A172 (cell line): ENCODE data around the gene DNAJB2. TPM values are rescaled to one million over a fixed set of nuclear protein-coding genes. Genes with fewer than 3 reads are reported as not detected.
"Not testable (repeated sequence)": the region's sequence is repeated elsewhere in the genome, so short reads cannot be mapped to it uniquely, and the experiment has no call there.

Source experiments
- DNase-seq: peaks from one replicate; pipeline ENCODE4 v3.0.0-alpha.2; 2015; ENCODE audit warnings: low spot score
- total RNA-seq: library from RNA; depleted of rRNA; stranded (reverse); fragments of >200 nt; shearing (Covaris generic); gene quantifications from 2 replicates; pipeline ENCODE4 v1.2.3, GENCODE V29; 2014; rRNA removed

DNAJB2 gene
- total RNA-seq, 1 experiment from 2014 or later = 27.5 TPM

GRCh38 chr2:219300022-219300421 is 20.9 kb downstream of the DNAJB2 start:
- no peak for DNase-seq

GRCh38 chr2:219302412-219302968 is 23.3 kb downstream of the DNAJB2 start:
- DNase-seq = no peak

- DNase-seq = no peak
Measured at GRCh38 chr2:219304223-219304622, 25.1 kb downstream of the DNAJB2 start.

- DNase-seq = no peak
Measured at GRCh38 chr2:219306047-219306446, 26.9 kb downstream of the DNAJB2 start.

GRCh38 chr2:219308142-219309101 is 29.3 kb downstream of the DNAJB2 start:
- DNase-seq = peak; percentile 77

- DNase-seq = peak; percentile 35
Measured at GRCh38 chr2:219309278-219309677, 30.1 kb downstream of the DNAJB2 start, which contains the start of gene PTPRN. Gene PTPRN (minus strand): TSS chr2:219309401. CDS start chr2:219309332, 69 bp downstream.

- DNase-seq = not testable (repeated sequence)
Measured at GRCh38 chr2:219312683-219313263, 33.6 kb downstream of the DNAJB2 start.

- peak; percentile 22 for DNase-seq
Measured at GRCh38 chr2:219314804-219315468, 35.8 kb downstream of the DNAJB2 start.

GRCh38 chr2:219323434-219323833 is 44.3 kb downstream of the DNAJB2 start:
- DNase-seq = no peak

- DNase-seq = no peak
Measured at GRCh38 chr2:219325136-219325535, 46.0 kb downstream of the DNAJB2 start.

- DNase-seq = no peak
Measured at GRCh38 chr2:219325657-219326315, 46.6 kb downstream of the DNAJB2 start.

GRCh38 chr2:219327719-219328118 is 48.6 kb downstream of the DNAJB2 start:
- DNase-seq = no peak

- no peak for DNase-seq
Measured at GRCh38 chr2:219331560-219332213, 52.5 kb downstream of the DNAJB2 start.

GRCh38 chr2:219332542-219332941 is 53.4 kb downstream of the DNAJB2 start, which contains the start of gene RESP18:
Gene RESP18 (minus strand): TSS chr2:219332744.
- DNase-seq = no peak

- no peak for DNase-seq
Measured at GRCh38 chr2:219334076-219334475, 54.9 kb downstream of the DNAJB2 start.

- DNase-seq = peak; percentile 37
Measured at GRCh38 chr2:219335373-219335786, 56.2 kb downstream of the DNAJB2 start.

Other genes with a start within 250 kb of the DNAJB2 start
- gene CFAP65, start 237.8 kb upstream of the DNAJB2 start, total RNA-seq = 0.26 and 0.55 TPM in 2 replicates
- 0.03 TPM in 1 of 2 replicates, not detected in the other for gene IHH, start 218.4 kb upstream of the DNAJB2 start, total RNA-seq
- 20.9 and 22.2 TPM in 2 replicates for gene NHEJ1, start 118.6 kb upstream of the DNAJB2 start, total RNA-seq
- gene SLC23A3, start 109.3 kb upstream of the DNAJB2 start, total RNA-seq = 0.19 and 0.67 TPM in 2 replicates
- gene CNPPD1, start 102.4 kb upstream of the DNAJB2 start, total RNA-seq = 36.7 and 43.8 TPM in 2 replicates
- gene RETREG2, start 101.1 kb upstream of the DNAJB2 start, total RNA-seq = 120 and 125 TPM in 2 replicates
- 44.1 and 57.6 TPM in 2 replicates for gene ZFAND2B, start 72.6 kb upstream of the DNAJB2 start, total RNA-seq
- 41.2 and 41.9 TPM in 2 replicates for gene ABCB6, start 60.4 kb upstream of the DNAJB2 start, total RNA-seq
- 59.0 and 60.7 TPM in 2 replicates for gene ATG9A, start 49.7 kb upstream of the DNAJB2 start, total RNA-seq
- 23.6 and 24.7 TPM in 2 replicates for gene ANKZF1, start 49.6 kb upstream of the DNAJB2 start, total RNA-seq
- 9.6 and 12.1 TPM in 2 replicates for gene GLB1L, start 33.9 kb upstream of the DNAJB2 start, total RNA-seq
- 16.3 and 23.1 TPM in 2 replicates for gene STK16, start 33.9 kb upstream of the DNAJB2 start, total RNA-seq
- not detected in 2 replicates for gene TUBA4B, start 26.1 kb upstream of the DNAJB2 start, total RNA-seq
- gene TUBA4A, start 25.4 kb upstream of the DNAJB2 start, total RNA-seq = 106 and 115 TPM in 2 replicates
- 19.3 and 31.5 TPM in 2 replicates for gene PTPRN, start 30.0 kb downstream of the DNAJB2 start, total RNA-seq
- gene RESP18, start 53.4 kb downstream of the DNAJB2 start, total RNA-seq = not detected in 2 replicates
- 81.7 and 91.5 TPM in 2 replicates for gene DNPEP, start 108.5 kb downstream of the DNAJB2 start, total RNA-seq
- gene DES, start 139.0 kb downstream of the DNAJB2 start, total RNA-seq = 30.0 and 34.5 TPM in 2 replicates
- 30.0 and 32.9 TPM in 2 replicates for gene SPEG, start 155.5 kb downstream of the DNAJB2 start, total RNA-seq
- gene GMPPA, start 219.5 kb downstream of the DNAJB2 start, total RNA-seq = 52.5 and 54.7 TPM in 2 replicates
- gene ASIC4, start 235.1 kb downstream of the DNAJB2 start, total RNA-seq = 0.12 and 0.43 TPM in 2 replicates